T-cell (primary cell): Measurements from ENCODE around the gene RERE. TPM values are rescaled to one million over a fixed set of nuclear protein-coding genes. Genes with fewer than 3 reads are reported as not detected.

Source experiments
- ATAC-seq, 4 experiments: fragments of 200-7000 bp in 3 of 4; fragments of 150-1000 bp in 1 of 4; cut with Tn5 transposase; replicated peaks in 1 of 4; 1 replicate in 3 of 4; 2 replicates in 1 of 4; pipeline ENCODE4 v1.10.0; 2021; ENCODE audit warnings: moderate library complexity in 3 of 4, mild to moderate bottlenecking in 2 of 4, moderate number of reproducible peaks in 1 of 4
- CTCF ChIA-PET, 2 donors: fragments of 300-600 bp; sonication (Branson Sonifier 250); formaldehyde crosslinking; loops; one replicate each; lab custom pipeline; 2022; ENCODE audit warnings: antibody characterized with exemption in 2 of 2; lab: Charles Lee
- POLR2A ChIA-PET, 2 donors: fragments of 300-600 bp; sonication (Branson Sonifier 250); formaldehyde crosslinking; loops; one replicate each; lab custom pipeline; 2022; ENCODE audit warnings: antibody characterized with exemption in 2 of 2; lab: Charles Lee
- DNase-seq, 35 experiments: peaks; one replicate each; pipeline versions ENCODE4 v3.0.0 to v3.0.0-alpha.2; 2013 to 2023
- H3K27ac ChIP-seq: one replicate; pipeline ENCODE4 v1.5.1; 2013; ENCODE audit warnings: low read length
- H3K27me3 ChIP-seq, 2 experiments: replicated peaks in 1 of 2; 1 replicate in 1 of 2; 2 replicates in 1 of 2; pipeline versions ENCODE4 v1.6.1 to v1.7.0; 2013; ENCODE audit warnings: low read length in 1 of 2, mixed read lengths in 1 of 2; ENCODE audit not compliant: control insufficient read depth in 2 of 2, insufficient read depth in 2 of 2; ENCODE audit errors: extremely low read depth in 1 of 2
- H3K36me3 ChIP-seq, 2 donors: 1 replicate in 1 of 2; 2 replicates in 1 of 2; pipeline versions ENCODE4 v1.6.1 to v1.7.0; 2013; ENCODE audit warnings: low read length in 1 of 2; ENCODE audit not compliant: control insufficient read depth in 2 of 2, insufficient read depth in 1 of 2; ENCODE audit errors: extremely low read depth in 1 of 2
- H3K4me1 ChIP-seq, 2 experiments: 1 replicate in 1 of 2; 2 replicates in 1 of 2; pipeline versions ENCODE4 v1.6.1 to v1.7.0; 2013; ENCODE audit warnings: low read length in 2 of 2, mixed read lengths in 1 of 2; ENCODE audit not compliant: insufficient read depth in 2 of 2, control insufficient read depth in 1 of 2; ENCODE audit errors: extremely low read depth in 1 of 2
- H3K4me3 ChIP-seq, 2 donors: 1 replicate in 1 of 2; 2 replicates in 1 of 2; pipeline versions ENCODE4 v1.5.1 to v1.7.0; 2013; ENCODE audit warnings: mild to moderate bottlenecking in 2 of 2, low read length in 1 of 2, moderate library complexity in 1 of 2; ENCODE audit not compliant: control insufficient read depth in 1 of 2; ENCODE audit errors: extremely low read depth in 1 of 2
- H3K9me3 ChIP-seq: 2 replicates; pipeline ENCODE4 v1.7.0; 2013
- H3K27ac Mint-ChIP-seq, 2 donors: one replicate each; pipeline ENCODE4 v1.8.0; 2020 to 2021; ENCODE audit warnings: mild to moderate bottlenecking in 2 of 2, mixed read lengths in 2 of 2
- H3K27me3 Mint-ChIP-seq, 2 donors: one replicate each; pipeline ENCODE4 v1.8.0; 2021 to 2022; ENCODE audit warnings: mixed read lengths in 2 of 2
- H3K36me3 Mint-ChIP-seq: one replicate; pipeline ENCODE4 v1.8.0; 2021; ENCODE audit warnings: mixed read lengths
- H3K4me1 Mint-ChIP-seq, 3 donors: one replicate each; pipeline ENCODE4 v1.8.0; 2020 to 2022; ENCODE audit warnings: mixed read lengths in 3 of 3, mild to moderate bottlenecking in 1 of 3
- H3K4me3 Mint-ChIP-seq, 3 donors: one replicate each; pipeline ENCODE4 v1.8.0; 2020 to 2022; ENCODE audit warnings: mild to moderate bottlenecking in 3 of 3, mixed read lengths in 3 of 3, moderate library complexity in 3 of 3
- H3K9me3 Mint-ChIP-seq, 3 donors: one replicate each; pipeline ENCODE4 v1.8.0; 2020 to 2022; ENCODE audit warnings: mixed read lengths in 3 of 3
- WGBS: methylation state at CpG from one replicate; pipeline ENCODE4 v1.1.5; 2013; ENCODE audit warnings: missing lambda C conversion rate; ENCODE audit not compliant: insufficient coverage; 5-methylcytosine and 5-hydroxymethylcytosine counted together
- total RNA-seq, 35 experiments: library from RNA in 6 of 35; stranded (reverse) in 6 of 35; fragments of 120-200 nt in 1 of 35; gene quantifications; one replicate each; pipeline versions ENCODE4 v1.2.1 to v1.2.4 and lab custom pipeline; 2013 to 2026

Gene RERE
- total RNA-seq, 5 donors from 2014 or later (not counting 1 experiment from before 2014, with no cell fraction given), result 85.1 to 116 (median 103) TPM

- no peaks in the 10 kb centered on the region for H3K27me3 ChIP-seq
- no peak for ATAC-seq
- H3K4me3 Mint-ChIP-seq, result peak overlapping the region in 2 of 3 donors; percentile 93 to 94
- peak overlapping the region in 1 of 2 donors; percentile 41 for H3K4me3 ChIP-seq
- H3K9me3 ChIP-seq, result no peaks in the 10 kb centered on the region
- H3K27ac Mint-ChIP-seq, result peak overlapping the region; percentile 92 to 95
- no peak for DNase-seq
- peaks cover 42 to 56% of the 10 kb centered on the region in 2 experiments for H3K4me1 ChIP-seq
- H3K27ac ChIP-seq, result peak overlapping the region; percentile 71
- H3K36me3 ChIP-seq, result peaks cover 0 to 1% of the 10 kb centered on the region in 2 donors
- ChIA-PET POLR2A (interaction anchor here in 1 of 2 donors (0.6 to 0.7 kb wide), 2 partner anchors 38 to 705 kb away, joined by 3 to 4 read pairs; no protein-coding TSS in a partner anchor), CTCF (no interaction called here)
- WGBS, result 97% methylated on average over 8 of the region's 10 CpGs
- H3K4me1 Mint-ChIP-seq, result peaks cover 57 to 62% (median 58%) of the 10 kb centered on the region in 3 donors
- H3K27me3 Mint-ChIP-seq, result no peaks in the 10 kb centered on the region
- no peaks in the 10 kb centered on the region for H3K9me3 Mint-ChIP-seq
- no peaks in the 10 kb centered on the region for H3K36me3 Mint-ChIP-seq
These were observed 392.2 kb downstream of the RERE start for GRCh38 chr1:8425150-8425780.

DNA sequence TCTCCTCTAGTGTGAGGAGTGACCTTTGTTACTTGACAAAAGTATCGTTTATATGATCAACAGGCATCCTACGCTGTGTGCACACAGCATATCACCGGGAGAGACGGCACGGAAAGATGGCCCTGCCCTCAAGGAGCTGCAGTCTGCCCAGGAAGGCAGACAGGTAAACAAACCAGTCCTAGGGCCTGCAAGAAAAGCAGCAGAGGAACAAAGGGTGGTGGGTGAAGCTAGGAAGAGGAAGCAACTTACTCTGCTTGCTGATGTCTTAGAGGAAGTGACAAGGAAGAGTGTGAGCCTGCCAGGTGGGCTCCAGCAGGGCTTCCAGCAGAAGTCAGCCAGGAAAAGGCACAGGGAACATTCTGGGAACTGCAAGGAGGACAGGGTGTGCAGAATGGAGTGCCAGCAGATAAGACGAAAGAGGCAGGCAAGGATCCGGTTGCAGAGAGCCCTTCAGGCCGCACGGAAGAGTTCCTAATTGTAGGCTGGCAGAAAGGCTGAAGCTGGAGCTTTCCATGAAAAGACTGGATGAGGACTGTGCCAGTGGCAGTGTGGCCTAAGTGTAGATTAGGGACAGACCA lies 392.8 kb downstream of the RERE start:
- no peaks in the 10 kb centered on the region for H3K9me3 Mint-ChIP-seq
- peak overlapping the region; percentile 71 for H3K27ac ChIP-seq
- CTCF ChIA-PET, result no interaction called here
- 33% methylated on average over 8 of the region's 9 CpGs for WGBS
- H3K36me3 ChIP-seq, result peaks cover 0 to 6% of the 10 kb centered on the region in 2 donors
- H3K36me3 Mint-ChIP-seq, result no peaks in the 10 kb centered on the region
- peaks cover 46 to 59% of the 10 kb centered on the region in 2 experiments for H3K4me1 ChIP-seq
- peak overlapping the region; percentile 41 to 57 for H3K4me3 ChIP-seq
- ATAC-seq (peak; percentile 72 to 77 (median 72)), DNase-seq (peak in 33 of 35 experiments; percentile 21 to 75 (median 53))
- no peaks in the 10 kb centered on the region for H3K27me3 Mint-ChIP-seq
- no peaks in the 10 kb centered on the region for H3K27me3 ChIP-seq
- POLR2A ChIA-PET, result interaction anchor here in 1 of 2 donors (0.5 to 0.7 kb wide), 4 partner anchors 15 to 705 kb away, joined by 3 to 8 read pairs (median 4); no protein-coding TSS in a partner anchor
- peaks cover 51 to 55% (median 52%) of the 10 kb centered on the region in 3 donors for H3K4me1 Mint-ChIP-seq
- peak overlapping the region; percentile 92 to 95 for H3K27ac Mint-ChIP-seq
- peak overlapping the region; percentile 91 to 94 (median 93) for H3K4me3 Mint-ChIP-seq
- no peaks in the 10 kb centered on the region for H3K9me3 ChIP-seq

DNA sequence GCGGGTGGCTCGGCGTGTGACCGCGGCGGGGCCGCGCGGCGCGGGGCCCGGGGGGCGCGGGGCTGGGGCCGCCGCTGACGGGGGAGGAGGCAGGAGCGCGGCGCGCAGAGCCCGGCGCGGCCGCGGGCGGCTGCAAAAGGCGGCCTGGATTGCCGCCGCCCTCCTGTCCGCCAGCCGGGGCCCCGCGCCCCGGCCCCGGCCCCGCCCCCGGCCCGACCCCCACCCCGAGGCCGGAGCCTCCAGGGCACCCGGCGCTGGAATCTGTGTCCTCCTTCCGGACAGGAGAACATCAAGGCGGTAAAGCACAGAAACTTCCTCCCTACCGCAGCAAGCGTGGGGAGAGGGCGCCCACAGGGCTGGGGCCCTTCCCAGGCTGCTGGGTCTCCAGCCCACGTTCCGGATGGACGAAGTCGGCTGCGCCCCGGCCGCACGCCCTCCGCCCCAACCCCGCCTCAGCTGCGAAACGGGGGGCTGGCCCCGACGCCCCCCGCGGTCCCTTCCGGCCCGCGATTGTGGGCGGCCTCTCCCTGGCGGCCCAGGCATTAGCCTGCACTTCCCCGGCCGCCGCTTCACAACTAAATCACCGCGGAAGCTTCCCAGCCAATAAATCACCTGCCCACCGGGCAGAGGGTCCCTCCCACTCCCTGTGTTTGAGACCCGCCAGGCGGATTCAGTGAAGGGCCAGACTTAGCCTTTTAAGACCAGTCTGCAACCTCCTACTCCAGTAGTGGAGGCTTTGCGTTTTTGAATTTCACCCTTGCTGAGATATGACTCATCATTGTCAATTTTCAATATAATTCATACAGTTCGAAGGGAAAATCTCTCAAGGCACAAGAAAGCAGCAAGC lies 393.5 kb downstream of the RERE start:
- H3K36me3 Mint-ChIP-seq, result no peaks in the 10 kb centered on the region
- ChIA-PET CTCF (no interaction called here), POLR2A (interaction anchor here in 1 of 2 donors (0.5 to 0.6 kb wide), 2 partner anchors 14 to 30 kb away, joined by 3 to 8 read pairs; no protein-coding TSS in a partner anchor)
- ATAC-seq (peak; percentile 49 to 54 (median 50)), DNase-seq (peak in 28 of 35 experiments; percentile 4 to 61 (median 28))
- peaks cover 44 to 48% (median 45%) of the 10 kb centered on the region in 3 donors for H3K4me1 Mint-ChIP-seq
- Histone ChIP-seq H3K4me3 (peak overlapping the region; percentile 80 to 87), H3K27me3 (no peaks in the 10 kb centered on the region), H3K9me3 (no peaks in the 10 kb centered on the region), H3K4me1 (peaks cover 51 to 60% of the 10 kb centered on the region in 2 experiments), H3K36me3 (peaks cover 0 to 9% of the 10 kb centered on the region in 2 donors), H3K27ac (peak overlapping the region; percentile 71)
- no peaks in the 10 kb centered on the region for H3K27me3 Mint-ChIP-seq
- under 1% methylated on average over 58 of the region's 79 CpGs for WGBS
- no peaks in the 10 kb centered on the region for H3K9me3 Mint-ChIP-seq
- H3K4me3 Mint-ChIP-seq, result peak overlapping the region; percentile 91 to 94 (median 93)
- H3K27ac Mint-ChIP-seq, result peak overlapping the region; percentile 92 to 95

- H3K4me1 Mint-ChIP-seq, result peaks cover 41 to 42% (median 41%) of the 10 kb centered on the region in 3 donors
- CTCF ChIA-PET, result interaction anchor here in 1 of 2 donors (1.1 kb wide), 1 partner anchor 26 kb away, joined by 7 read pairs; no protein-coding TSS in a partner anchor
- WGBS, result under 1% methylated on average over 33 of the region's 33 CpGs
These were observed 394.2 kb downstream of the RERE start for GRCh38 chr1:8423269-8423691.

GRCh38 chr1:8422510-8423268 lies 394.8 kb downstream of the RERE start:
- no peaks in the 10 kb centered on the region for H3K27me3 ChIP-seq
- Mint-ChIP-seq H3K36me3 (peaks cover 8% of the 10 kb centered on the region), H3K27ac (no peak overlapping the region), H3K27me3 (no peaks in the 10 kb centered on the region), H3K4me1 (peaks cover 35 to 36% (median 35%) of the 10 kb centered on the region in 3 donors), H3K4me3 (no peak overlapping the region), H3K9me3 (no peaks in the 10 kb centered on the region)
- H3K4me3 ChIP-seq, result peak overlapping the region; percentile 80 to 87
- H3K4me1 ChIP-seq, result peaks cover 53 to 60% of the 10 kb centered on the region in 2 experiments
- ATAC-seq (peak in 2 of 4 experiments; percentile 4 to 23), DNase-seq (peak in 3 of 35 experiments; percentile 14 to 37 (median 15))
- WGBS, result 0% methylated on average over 6 of the region's 19 CpGs
- peak overlapping the region; percentile 78 for H3K27ac ChIP-seq
- ChIA-PET POLR2A (interaction anchor here in 1 of 2 donors (0.5 kb wide), 1 partner anchor 18 kb away, joined by 4 read pairs; no protein-coding TSS in a partner anchor), CTCF (interaction anchor here in 1 of 2 donors (0.7 to 1.1 kb wide), 3 partner anchors 14 to 103 kb away, joined by 3 to 7 read pairs (median 4); no protein-coding TSS in a partner anchor)
- H3K9me3 ChIP-seq, result no peaks in the 10 kb centered on the region
- peaks cover 0 to 18% of the 10 kb centered on the region in 2 donors for H3K36me3 ChIP-seq

More at GRCh38 chr1:8423269-8423691, 394.2 kb downstream of the RERE start:
- H3K27me3 Mint-ChIP-seq, result no peaks in the 10 kb centered on the region
- H3K4me3 ChIP-seq, result peak overlapping the region; percentile 80 to 87
- no peaks in the 10 kb centered on the region for H3K9me3 ChIP-seq
- peaks cover 2% of the 10 kb centered on the region for H3K36me3 Mint-ChIP-seq
- peaks cover 53 to 60% of the 10 kb centered on the region in 2 experiments for H3K4me1 ChIP-seq
- H3K36me3 ChIP-seq, result peaks cover 0 to 12% of the 10 kb centered on the region in 2 donors
- no peak overlapping the region for H3K4me3 Mint-ChIP-seq
- H3K27ac Mint-ChIP-seq, result no peak overlapping the region
- DNase-seq (peak in 28 of 35 experiments; percentile 6 to 53 (median 30)), ATAC-seq (peak; percentile 15 to 32 (median 28))
- peak overlapping the region; percentile 78 for H3K27ac ChIP-seq
- H3K27me3 ChIP-seq, result no peaks in the 10 kb centered on the region
- no peaks in the 10 kb centered on the region for H3K9me3 Mint-ChIP-seq
- POLR2A ChIA-PET, result interaction anchor here in 1 of 2 donors (0.5 kb wide), 1 partner anchor 17 kb away, joined by 4 read pairs; no protein-coding TSS in a partner anchor
